Measurements from ENCODE around the gene PRKG2.

DNA sequence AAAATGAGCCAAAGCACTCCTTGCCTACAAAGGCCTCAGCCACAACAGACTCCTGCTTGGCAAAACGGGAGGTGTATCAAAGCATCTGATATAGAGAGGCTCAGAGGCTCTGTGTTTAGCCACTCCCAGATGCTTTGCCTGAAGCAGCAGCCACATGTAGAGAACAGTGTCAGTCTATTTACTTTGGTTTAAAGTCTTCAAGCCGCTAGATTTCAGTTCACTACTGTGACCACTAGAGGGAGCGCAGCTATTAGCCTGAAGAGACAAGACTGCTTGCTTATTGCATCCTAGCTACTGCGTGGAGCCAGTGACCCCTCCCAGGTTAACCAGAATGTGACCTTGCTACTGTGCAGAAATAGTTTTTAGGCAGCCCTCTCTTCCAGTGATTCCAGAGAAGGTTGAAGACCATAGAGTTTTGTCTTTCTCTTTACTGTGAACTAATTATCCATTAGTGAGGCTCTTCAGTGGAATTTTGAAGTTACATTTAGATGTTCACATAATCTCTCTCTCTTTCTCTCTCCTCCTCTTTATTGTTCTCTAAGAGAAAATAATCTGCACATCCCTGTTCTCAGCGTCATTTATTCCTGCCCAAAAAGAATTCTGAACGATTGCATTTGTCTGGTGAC is 145.2 kb downstream of the PRKG2 start:
- TF ChIP-seq SIN3A (IDR thresholded peaks at IDR 0.05; ENCODE audit: low read depth, low read length) (no peak), CTCF (IDR thresholded peaks at IDR 0.05 in 2 of 3, conservative IDR thresholded peaks at IDR 0.05 in 1 of 3; ENCODE audit: control insufficient read depth in 2 of 3, extremely low read depth in 1 of 3, insufficient read depth in 1 of 3, low read depth in 3 of 3, low read length in 3 of 3) (peak; percentile 80 to 93 (median 93)), SREBF1 (IDR thresholded peaks at IDR 0.05; ENCODE audit: low read length) (no peak), BACH1 (IDR thresholded peaks at IDR 0.05; ENCODE audit: borderline replicate concordance) (no peak), KDM1A (IDR thresholded peaks at IDR 0.05; ENCODE audit: borderline replicate concordance) (no peak), ATF7 (IDR thresholded peaks at IDR 0.05; ENCODE audit: low read depth) (no peak), EP300 (IDR thresholded peaks at IDR 0.05; ENCODE audit: borderline replicate concordance in 1 of 2, control insufficient read depth in 1 of 2, low read depth in 2 of 2, low read length in 2 of 2) (no peak), GABPA (IDR thresholded peaks at IDR 0.05; ENCODE audit: low read depth) (no peak), BHLHE40 (IDR thresholded peaks at IDR 0.05; ENCODE audit: borderline replicate concordance in 1 of 2, low read depth in 2 of 2, low read length in 1 of 2) (no peak), RB1 (IDR thresholded peaks at IDR 0.05; ENCODE audit: borderline replicate concordance) (no peak)
- TF ChIP-seq, protein P1, sequence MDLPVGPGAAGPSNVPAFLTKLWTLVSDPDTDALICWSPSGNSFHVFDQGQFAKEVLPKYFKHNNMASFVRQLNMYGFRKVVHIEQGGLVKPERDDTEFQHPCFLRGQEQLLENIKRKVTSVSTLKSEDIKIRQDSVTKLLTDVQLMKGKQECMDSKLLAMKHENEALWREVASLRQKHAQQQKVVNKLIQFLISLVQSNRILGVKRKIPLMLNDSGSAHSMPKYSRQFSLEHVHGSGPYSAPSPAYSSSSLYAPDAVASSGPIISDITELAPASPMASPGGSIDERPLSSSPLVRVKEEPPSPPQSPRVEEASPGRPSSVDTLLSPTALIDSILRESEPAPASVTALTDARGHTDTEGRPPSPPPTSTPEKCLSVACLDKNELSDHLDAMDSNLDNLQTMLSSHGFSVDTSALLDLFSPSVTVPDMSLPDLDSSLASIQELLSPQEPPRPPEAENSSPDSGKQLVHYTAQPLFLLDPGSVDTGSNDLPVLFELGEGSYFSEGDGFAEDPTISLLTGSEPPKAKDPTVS (IDR thresholded peaks at IDR 0.05; ENCODE audit: low read depth, low read length), result no peak
- TF ChIP-seq, protein P2, sequence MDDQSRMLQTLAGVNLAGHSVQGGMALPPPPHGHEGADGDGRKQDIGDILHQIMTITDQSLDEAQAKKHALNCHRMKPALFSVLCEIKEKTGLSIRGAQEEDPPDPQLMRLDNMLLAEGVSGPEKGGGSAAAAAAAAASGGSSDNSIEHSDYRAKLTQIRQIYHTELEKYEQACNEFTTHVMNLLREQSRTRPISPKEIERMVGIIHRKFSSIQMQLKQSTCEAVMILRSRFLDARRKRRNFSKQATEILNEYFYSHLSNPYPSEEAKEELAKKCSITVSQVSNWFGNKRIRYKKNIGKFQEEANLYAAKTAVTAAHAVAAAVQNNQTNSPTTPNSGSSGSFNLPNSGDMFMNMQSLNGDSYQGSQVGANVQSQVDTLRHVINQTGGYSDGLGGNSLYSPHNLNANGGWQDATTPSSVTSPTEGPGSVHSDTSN (IDR thresholded peaks at IDR 0.05; ENCODE audit: insufficient replicate concordance, low read depth, low read length), result no peak
- TF ChIP-seq, protein P3, sequence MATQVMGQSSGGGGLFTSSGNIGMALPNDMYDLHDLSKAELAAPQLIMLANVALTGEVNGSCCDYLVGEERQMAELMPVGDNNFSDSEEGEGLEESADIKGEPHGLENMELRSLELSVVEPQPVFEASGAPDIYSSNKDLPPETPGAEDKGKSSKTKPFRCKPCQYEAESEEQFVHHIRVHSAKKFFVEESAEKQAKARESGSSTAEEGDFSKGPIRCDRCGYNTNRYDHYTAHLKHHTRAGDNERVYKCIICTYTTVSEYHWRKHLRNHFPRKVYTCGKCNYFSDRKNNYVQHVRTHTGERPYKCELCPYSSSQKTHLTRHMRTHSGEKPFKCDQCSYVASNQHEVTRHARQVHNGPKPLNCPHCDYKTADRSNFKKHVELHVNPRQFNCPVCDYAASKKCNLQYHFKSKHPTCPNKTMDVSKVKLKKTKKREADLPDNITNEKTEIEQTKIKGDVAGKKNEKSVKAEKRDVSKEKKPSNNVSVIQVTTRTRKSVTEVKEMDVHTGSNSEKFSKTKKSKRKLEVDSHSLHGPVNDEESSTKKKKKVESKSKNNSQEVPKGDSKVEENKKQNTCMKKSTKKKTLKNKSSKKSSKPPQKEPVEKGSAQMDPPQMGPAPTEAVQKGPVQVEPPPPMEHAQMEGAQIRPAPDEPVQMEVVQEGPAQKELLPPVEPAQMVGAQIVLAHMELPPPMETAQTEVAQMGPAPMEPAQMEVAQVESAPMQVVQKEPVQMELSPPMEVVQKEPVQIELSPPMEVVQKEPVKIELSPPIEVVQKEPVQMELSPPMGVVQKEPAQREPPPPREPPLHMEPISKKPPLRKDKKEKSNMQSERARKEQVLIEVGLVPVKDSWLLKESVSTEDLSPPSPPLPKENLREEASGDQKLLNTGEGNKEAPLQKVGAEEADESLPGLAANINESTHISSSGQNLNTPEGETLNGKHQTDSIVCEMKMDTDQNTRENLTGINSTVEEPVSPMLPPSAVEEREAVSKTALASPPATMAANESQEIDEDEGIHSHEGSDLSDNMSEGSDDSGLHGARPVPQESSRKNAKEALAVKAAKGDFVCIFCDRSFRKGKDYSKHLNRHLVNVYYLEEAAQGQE (IDR thresholded peaks at IDR 0.05; ENCODE audit: low read depth, low read length), result no peak
